SHP77 treated with DMSO at 0.1 percent for 48 hours (cell line): ENCODE results near the gene MAP3K21.

Source experiments
- DNase-seq: peaks from one replicate; lab custom pipeline; 2025; lab: John Stamatoyannopoulos, UW

MAP3K21 gene

DNA sequence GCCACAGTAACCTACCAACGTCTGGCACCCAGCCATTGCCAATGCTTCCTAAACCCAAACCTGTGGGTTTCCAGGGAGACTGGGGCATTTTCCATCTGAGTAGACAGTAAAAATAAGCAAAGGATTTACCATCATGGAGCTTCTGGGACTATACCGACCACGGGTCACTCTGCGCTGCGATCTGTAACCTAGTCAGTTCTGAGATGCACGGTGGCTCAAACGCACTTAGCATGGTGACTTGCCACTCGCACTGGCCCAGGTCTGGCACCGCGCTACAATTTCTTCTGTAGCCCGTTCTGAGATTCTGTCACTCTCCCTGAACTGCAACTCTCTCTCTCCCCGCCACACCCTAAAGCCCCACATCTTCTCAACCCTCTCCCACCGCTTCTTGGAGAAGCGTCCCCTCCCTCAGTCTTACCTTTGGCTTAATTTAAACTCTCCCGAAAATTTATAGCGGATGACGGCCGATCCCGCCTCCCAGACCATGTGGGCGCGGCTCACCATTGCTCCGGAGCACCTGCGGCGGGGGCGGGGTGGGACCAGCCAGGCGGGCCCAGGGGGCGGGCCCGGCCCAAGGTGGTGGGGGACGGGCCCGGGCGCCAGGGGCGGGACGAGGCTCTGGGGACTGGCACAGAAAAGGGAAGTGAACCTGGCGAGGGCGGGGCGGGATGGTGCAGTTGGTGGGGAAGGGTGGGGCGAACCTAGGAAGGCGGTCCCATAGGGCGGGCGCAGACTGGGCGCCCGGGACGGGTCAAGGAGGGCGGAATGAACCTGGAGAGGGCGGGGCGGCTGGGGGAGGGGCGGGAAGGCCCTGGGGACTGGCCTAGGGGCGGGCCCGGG lies 493 bp upstream of the MAP3K21 start:
- DNase-seq = peak; percentile 68

GRCh38 chr1:233328142-233328921 lies 808 bp downstream of the MAP3K21 start:
- no peak for DNase-seq

DNA sequence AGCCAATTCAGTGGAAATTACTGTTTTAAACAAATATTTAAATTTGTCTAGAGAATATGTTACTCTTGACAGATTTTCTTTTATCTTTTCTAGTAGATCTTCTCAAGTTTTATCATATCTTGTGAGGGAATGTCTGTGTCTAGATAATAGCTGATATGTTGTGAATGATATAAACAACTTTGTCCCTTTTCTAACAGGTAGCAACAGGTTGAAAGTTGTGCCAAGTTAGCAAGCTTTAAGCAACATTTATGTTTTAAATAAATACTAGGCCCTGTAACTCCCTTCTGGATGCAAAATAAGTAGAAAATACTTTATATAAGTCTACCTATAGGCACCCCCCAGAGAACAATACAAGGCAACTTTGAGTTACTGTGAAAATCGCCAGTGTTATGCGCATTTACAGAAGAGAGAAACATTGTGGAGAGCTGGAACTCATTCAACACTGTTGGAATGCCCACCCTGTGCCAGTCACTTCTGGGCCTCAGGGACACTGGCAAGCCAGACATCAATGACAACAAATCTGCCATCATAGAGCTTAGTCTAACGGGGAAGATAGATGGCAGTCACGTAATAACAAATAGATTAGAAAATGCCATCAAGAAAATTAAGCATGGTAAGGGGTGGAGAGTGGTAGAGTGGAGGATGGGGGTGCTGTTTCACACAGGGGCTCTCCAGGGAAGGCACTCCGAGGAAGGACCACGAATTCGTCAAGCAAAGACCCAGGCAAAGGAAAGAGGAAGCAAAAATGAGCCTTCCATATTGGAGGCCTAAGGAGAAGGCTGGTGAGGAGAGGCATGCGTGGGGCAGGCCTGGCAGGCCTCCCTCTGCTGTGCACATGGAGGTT lies 4.4 kb downstream of the MAP3K21 start:
- no peak for DNase-seq

DNA sequence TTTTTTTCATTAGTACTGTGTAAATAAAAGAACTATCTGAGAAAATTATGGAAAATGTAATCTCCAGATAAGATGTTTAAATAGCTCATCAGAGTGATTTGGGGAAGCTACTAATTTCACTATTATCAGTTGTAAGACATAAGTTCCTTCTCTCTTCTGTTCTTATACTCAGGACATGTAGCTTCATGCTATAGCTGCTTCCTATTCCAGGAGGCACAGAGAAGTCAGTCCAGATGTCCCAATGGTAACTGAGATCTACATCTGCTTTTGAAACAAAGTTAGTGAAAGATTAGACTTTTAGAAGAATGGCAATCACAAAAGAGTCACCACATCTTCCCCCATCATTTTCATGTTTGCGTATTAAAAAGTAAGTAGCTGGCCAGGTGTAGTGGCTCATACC lies 5.6 kb downstream of the MAP3K21 start:
- DNase-seq = no peak

DNA sequence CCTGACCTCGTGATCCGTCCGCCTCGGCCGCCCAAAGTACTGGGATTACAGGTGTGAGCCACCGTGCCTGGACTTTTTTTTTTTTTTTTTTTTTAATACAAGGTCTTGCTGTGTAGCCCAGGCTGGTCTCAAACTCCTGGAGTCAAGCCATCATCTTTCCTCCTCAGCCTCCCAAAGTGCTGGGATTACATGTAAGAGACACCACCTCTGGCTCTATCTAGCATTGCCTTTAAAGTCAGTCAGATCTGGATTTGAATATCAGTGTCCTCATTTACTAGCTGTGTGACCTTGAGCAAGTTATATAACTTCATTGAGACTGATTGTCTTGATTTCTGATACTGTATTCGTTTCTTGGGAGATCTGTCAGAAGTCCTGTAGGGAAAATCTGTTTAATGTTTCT lies 6.6 kb downstream of the MAP3K21 start:
- no peak for DNase-seq

GRCh38 chr1:233336554-233337456 lies 9.3 kb downstream of the MAP3K21 start:
- no peak for DNase-seq

GRCh38 chr1:233337505-233337904 lies 10.0 kb downstream of the MAP3K21 start:
- no peak for DNase-seq

GRCh38 chr1:233338102-233338501 lies 10.6 kb downstream of the MAP3K21 start:
- no peak for DNase-seq

DNA sequence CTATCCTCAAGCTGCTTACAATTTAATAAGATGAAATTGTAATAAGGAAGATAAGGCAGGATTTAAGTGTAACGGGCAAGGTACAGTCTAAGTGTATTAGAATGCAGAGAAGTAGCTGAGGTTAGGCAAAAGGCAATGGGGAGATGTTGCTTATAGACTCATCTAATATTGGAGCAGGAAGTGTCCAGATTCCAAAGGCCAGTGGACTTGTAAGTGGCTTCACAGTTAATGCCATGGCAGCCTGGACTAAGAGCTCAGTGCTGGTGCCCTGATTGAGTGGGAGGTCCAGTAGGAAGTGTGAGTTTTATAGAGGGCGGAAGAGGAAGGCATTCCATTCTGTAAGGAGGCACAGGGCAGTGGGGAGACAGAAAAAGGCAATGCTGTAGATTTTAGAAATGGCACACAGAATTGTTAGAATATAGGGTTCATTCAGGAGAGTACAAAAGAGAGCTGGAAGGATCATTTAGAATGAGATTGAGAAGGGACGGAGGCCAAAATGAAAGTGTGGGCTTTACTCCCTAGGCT lies 12.6 kb downstream of the MAP3K21 start:
- DNase-seq = no peak

GRCh38 chr1:233340966-233341516 lies 13.5 kb downstream of the MAP3K21 start:
- DNase-seq = no peak

GRCh38 chr1:233342086-233342485 lies 14.6 kb downstream of the MAP3K21 start:
- no peak for DNase-seq

DNA sequence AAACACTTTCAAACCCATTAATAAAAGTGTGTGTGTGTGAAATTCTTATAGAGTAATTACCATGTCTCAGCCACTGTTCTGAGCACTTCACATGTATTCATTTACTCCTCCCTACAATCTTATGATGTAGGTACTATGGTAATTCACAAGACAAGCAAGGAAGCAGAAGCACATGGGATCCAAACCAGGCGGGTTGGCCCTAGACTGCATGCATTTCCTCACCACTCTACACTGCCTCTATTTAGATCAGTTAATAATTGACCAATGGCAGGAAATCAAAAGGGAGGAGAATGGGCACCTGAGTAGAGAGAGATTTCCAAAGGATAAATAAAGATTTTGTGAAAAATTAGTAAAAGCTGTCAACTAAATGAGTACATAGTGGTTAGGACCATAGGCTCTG lies 15.7 kb downstream of the MAP3K21 start:
- DNase-seq = no peak

- DNase-seq = no peak
Observed at GRCh38 chr1:233347338-233347737, 19.8 kb downstream of the MAP3K21 start.

GRCh38 chr1:233349137-233349536 lies 21.6 kb downstream of the MAP3K21 start:
- no peak for DNase-seq

GRCh38 chr1:233354983-233355382 lies 27.5 kb downstream of the MAP3K21 start:
- no peak for DNase-seq

DNA sequence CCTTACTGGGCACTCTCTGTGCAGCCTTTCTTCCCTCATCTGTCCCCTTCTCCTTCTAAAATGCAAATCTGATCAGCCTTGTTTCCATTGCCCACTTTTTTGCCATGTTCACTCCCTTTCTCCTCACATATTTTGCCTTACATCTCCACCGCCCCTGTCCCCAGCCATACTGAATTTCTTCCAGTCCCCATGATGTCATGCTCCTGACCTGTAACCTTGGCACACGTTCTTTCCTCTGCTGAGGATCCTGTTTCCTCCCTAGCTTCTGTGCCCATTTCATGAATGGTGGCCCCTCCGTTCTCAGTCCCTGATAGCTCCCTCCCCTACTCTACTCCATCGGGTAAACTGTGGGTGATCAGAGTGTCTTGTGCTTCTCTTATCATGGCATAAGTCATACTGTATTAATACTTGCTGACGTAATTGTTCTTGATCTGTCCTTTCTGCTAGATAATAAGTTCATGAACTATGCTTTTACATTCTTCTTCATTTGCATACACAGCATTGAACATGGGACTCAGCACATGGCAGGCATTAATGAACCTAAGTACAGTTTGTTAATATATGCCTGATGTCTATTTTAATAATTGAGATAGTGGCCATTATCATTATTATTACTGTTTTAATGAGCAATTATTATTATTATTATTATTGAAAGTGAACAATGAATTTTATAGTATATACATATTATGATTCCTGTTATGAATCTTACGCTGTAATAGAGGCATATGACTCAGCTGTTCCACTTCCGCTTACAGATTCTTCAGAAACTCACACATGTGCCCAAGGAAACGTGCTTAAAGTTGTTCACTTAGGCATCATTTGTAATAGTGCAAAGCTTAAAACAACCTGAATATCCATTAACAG lies 28.5 kb downstream of the MAP3K21 start:
- DNase-seq = no peak

GRCh38 chr1:233356705-233356987 lies 29.1 kb downstream of the MAP3K21 start:
- no peak for DNase-seq

DNA sequence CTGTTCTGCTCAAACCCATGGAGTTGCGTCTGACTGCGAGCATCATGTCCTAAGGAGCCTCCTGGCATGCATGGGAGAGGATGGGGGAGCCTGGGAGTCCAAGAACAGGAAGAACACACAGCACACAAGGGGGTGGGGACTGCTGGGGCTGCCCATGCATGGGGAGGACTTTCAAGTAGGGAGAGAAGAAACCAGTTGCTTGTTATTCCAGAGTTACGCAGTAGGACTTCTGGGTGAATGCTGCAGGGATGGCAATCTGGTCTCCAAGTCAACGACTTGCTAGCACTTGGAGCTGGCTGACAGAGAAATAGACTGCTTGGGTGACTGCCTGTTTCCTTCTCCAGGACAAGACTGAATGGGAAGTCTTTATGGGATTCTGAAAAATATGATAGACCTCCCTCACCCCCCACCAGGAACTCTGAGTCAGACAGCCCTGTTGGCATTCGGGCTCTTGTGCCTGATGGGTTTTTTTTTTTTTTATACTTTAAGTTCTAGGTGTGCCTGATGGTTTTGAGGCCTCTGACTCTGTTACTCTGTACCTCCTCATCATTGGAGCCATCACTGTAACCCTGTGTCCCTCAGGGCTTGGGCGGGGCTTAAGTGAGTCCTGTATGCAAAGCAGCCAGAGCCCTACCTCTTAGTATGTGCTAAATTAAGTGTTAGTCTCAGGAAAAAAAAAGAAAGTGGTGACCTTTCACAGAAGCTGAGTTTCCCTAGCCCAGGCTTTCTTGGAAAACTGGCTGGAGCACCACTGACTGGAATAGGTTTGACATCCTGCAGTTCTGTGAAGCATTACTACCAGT lies 30.3 kb downstream of the MAP3K21 start:
- no peak for DNase-seq

DNA sequence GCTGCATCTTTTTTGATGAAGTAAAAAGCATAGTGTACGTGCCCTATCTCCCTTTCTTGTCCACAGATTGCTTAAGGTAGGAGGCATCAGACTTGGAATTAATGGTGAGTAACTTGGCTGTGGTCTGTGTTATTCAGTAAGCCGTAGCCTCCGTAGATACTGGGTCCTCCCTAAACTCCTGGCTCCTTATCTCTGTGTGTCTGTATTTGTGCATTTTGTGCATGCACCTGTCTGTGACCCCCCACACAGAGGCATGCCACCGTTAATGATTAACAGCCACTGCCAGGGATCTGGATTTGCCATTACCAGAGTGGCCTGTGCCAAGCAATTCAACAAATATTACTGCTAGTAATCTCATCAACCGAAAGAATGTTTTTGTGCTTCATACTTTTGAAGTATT lies 31.9 kb downstream of the MAP3K21 start:
- no peak for DNase-seq
